HL-60 (cell line): Measurements from ENCODE around the gene DCTD.

ENCODE experiments used
- DNase-seq, 2 experiments: peaks; one replicate each; pipeline ENCODE4 v3.0.0-alpha.2; 2010 to 2020; ENCODE audit warnings: low read depth in 1 of 2, low spot score in 1 of 2
- H3K27ac ChIP-seq: fragments of 250-450 bp; sonication (Bioruptor Pico); replicated peaks from 2 replicates; pipeline ENCODE4 v1.5.1; 2020; ENCODE audit warnings: mild to moderate bottlenecking, moderate library complexity
- H3K27me3 ChIP-seq: fragments of 250-450 bp; sonication (Bioruptor Pico); 2 replicates; pipeline ENCODE4 v1.5.1; 2021; ENCODE audit warnings: mild to moderate bottlenecking, moderate library complexity; ENCODE audit not compliant: insufficient read depth, poor library complexity, severe bottlenecking
- H3K4me3 ChIP-seq: replicated peaks from 2 replicates; pipeline ENCODE4 v1.5.1; 2011; ENCODE audit warnings: mild to moderate bottlenecking, control low read depth, low read length; ENCODE audit not compliant: insufficient read depth
- GABPA ChIP-seq: IDR thresholded peaks from 2 replicates; pipeline ENCODE4 v1.6.1; 2012; ENCODE audit warnings: low read depth
- POLR2AphosphoS5 ChIP-seq: IDR thresholded peaks from 2 replicates; pipeline ENCODE4 v1.6.1; 2012; ENCODE audit warnings: low read depth
- SPI1 ChIP-seq: IDR thresholded peaks from 2 replicates; pipeline ENCODE4 v1.6.1; 2012; ENCODE audit warnings: low read depth, mild to moderate bottlenecking, borderline replicate concordance
- TF ChIP-seq, protein P1 (sequence below): IDR thresholded peaks from 2 replicates; pipeline ENCODE4 v1.6.1; 2012; ENCODE audit warnings: low read depth; ENCODE audit not compliant: insufficient replicate concordance
- TF ChIP-seq, protein P2 (sequence below): IDR thresholded peaks from one replicate; pipeline ENCODE4 v1.5.1; 2011; ENCODE audit warnings: low read length, control low read depth, inconsistent platforms; ENCODE audit not compliant: insufficient read depth

Gene DCTD

GRCh38 chr4:182863501-182863900, 53.7 kb downstream of the DCTD start:
- Histone ChIP-seq H3K27ac (no peak overlapping the region), H3K4me3 (no peak overlapping the region), H3K27me3 (no peaks in the 10 kb centered on the region)
- no peak for DNase-seq
- TF ChIP-seq, protein P1, sequence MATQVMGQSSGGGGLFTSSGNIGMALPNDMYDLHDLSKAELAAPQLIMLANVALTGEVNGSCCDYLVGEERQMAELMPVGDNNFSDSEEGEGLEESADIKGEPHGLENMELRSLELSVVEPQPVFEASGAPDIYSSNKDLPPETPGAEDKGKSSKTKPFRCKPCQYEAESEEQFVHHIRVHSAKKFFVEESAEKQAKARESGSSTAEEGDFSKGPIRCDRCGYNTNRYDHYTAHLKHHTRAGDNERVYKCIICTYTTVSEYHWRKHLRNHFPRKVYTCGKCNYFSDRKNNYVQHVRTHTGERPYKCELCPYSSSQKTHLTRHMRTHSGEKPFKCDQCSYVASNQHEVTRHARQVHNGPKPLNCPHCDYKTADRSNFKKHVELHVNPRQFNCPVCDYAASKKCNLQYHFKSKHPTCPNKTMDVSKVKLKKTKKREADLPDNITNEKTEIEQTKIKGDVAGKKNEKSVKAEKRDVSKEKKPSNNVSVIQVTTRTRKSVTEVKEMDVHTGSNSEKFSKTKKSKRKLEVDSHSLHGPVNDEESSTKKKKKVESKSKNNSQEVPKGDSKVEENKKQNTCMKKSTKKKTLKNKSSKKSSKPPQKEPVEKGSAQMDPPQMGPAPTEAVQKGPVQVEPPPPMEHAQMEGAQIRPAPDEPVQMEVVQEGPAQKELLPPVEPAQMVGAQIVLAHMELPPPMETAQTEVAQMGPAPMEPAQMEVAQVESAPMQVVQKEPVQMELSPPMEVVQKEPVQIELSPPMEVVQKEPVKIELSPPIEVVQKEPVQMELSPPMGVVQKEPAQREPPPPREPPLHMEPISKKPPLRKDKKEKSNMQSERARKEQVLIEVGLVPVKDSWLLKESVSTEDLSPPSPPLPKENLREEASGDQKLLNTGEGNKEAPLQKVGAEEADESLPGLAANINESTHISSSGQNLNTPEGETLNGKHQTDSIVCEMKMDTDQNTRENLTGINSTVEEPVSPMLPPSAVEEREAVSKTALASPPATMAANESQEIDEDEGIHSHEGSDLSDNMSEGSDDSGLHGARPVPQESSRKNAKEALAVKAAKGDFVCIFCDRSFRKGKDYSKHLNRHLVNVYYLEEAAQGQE, result no peak
- TF ChIP-seq POLR2AphosphoS5 (no peak), GABPA (no peak), SPI1 (no peak)
- TF ChIP-seq, protein P2, sequence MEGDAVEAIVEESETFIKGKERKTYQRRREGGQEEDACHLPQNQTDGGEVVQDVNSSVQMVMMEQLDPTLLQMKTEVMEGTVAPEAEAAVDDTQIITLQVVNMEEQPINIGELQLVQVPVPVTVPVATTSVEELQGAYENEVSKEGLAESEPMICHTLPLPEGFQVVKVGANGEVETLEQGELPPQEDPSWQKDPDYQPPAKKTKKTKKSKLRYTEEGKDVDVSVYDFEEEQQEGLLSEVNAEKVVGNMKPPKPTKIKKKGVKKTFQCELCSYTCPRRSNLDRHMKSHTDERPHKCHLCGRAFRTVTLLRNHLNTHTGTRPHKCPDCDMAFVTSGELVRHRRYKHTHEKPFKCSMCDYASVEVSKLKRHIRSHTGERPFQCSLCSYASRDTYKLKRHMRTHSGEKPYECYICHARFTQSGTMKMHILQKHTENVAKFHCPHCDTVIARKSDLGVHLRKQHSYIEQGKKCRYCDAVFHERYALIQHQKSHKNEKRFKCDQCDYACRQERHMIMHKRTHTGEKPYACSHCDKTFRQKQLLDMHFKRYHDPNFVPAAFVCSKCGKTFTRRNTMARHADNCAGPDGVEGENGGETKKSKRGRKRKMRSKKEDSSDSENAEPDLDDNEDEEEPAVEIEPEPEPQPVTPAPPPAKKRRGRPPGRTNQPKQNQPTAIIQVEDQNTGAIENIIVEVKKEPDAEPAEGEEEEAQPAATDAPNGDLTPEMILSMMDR, result no peak

- no peak for DNase-seq
- H3K4me3 ChIP-seq, result no peak overlapping the region
- H3K27me3 ChIP-seq, result no peaks in the 10 kb centered on the region
- no peak overlapping the region for H3K27ac ChIP-seq
- TF ChIP-seq SPI1 (no peak), GABPA (no peak), POLR2AphosphoS5 (no peak)
- TF ChIP-seq, protein P1, result no peak
- TF ChIP-seq, protein P2, result no peak
These were observed 54.3 kb downstream of the DCTD start for GRCh38 chr4:182862921-182863320.

DNA sequence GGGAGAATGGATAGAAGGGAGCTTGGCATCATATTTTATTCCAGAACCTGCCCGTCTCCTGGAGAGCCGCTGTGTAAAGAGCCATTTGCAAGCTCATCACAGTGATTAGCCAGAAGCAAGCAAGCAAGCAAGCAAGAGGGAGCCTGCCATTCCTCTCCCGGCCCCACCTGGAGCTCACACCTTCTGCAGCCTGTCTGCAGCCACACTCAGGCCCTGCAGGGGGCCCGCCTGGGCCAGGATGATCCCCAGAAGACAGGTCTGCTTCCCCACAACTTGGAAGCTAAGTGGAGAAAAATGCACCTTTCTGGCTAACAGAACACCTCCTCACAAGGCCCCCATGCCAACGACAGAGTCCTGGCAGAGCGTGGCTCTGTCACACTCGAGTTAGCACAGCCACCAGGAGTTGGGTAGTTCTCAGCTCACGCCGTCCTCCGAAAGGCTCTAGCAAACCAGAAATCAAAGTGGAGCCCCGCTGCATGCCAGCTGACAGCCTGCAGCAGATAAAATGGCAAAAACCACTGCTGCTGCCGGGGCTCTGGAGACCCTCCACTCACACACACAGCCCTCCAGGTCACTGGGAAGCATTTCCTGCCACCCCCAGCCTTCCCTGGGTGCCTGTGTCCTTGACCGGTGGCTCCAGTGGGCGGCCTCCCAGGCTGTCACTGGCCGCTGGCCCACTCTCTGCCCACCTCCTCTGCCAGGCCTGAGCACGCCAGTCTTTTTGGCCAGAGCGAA, 54.9 kb downstream of the DCTD start:
- no peak for DNase-seq
- Histone ChIP-seq H3K27ac (no peak overlapping the region), H3K27me3 (no peaks in the 10 kb centered on the region), H3K4me3 (no peak overlapping the region)
- TF ChIP-seq GABPA (no peak), POLR2AphosphoS5 (no peak), SPI1 (no peak)
- TF ChIP-seq, protein P1, result no peak
- TF ChIP-seq, protein P2, result no peak
